ENCODE data around the gene SH3GL2. TPM values are rescaled to one million over a fixed set of nuclear protein-coding genes. Genes with fewer than 3 reads are reported as not detected.

The SH3GL2 gene
- polyA plus RNA-seq, 1 donor (not counting 4 experiments of a cell fraction or from before 2014, with no cell fraction given): not detected

GRCh38 chr9:17824191-17824590 lies 245.3 kb downstream of the SH3GL2 start:
- TF ChIP-seq CTCF (optimal IDR thresholded peaks at IDR 0.05 in 1 of 3, IDR thresholded peaks at IDR 0.05 in 1 of 3, conservative IDR thresholded peaks at IDR 0.05 in 1 of 3; ENCODE audit: extremely low read depth in 1 of 3, insufficient read depth in 2 of 3, low read length in 3 of 3) (no peak), EZH2 (IDR thresholded peaks at IDR 0.05; ENCODE audit: low read length) (no peak)

GRCh38 chr9:17824616-17825264 lies 245.9 kb downstream of the SH3GL2 start:
- Histone ChIP-seq H4K20me1 (ENCODE audit: control insufficient read depth, extremely low read depth, insufficient read depth, low read length) (no peaks in the 10 kb centered on the region), H3K4me2 (ENCODE audit: control insufficient read depth, extremely low read depth, insufficient read depth, low read depth, low read length) (no peak overlapping the region), H2AFZ (ENCODE audit: control insufficient read depth, low read length) (no peak overlapping the region), H3K79me2 (ENCODE audit: control insufficient read depth, insufficient read depth, low read length) (no peaks in the 10 kb centered on the region), H3K9ac (ENCODE audit: control insufficient read depth, extremely low read depth, insufficient read depth, low read length) (no peak overlapping the region), H3K27ac (ENCODE audit: control insufficient read depth, insufficient read depth, low read length) (no peak overlapping the region), H3K4me3 (ENCODE audit: control insufficient read depth in 2 of 3, extremely low read depth in 1 of 3, insufficient read depth in 2 of 3, low read depth in 1 of 3, low read length in 3 of 3) (no peak overlapping the region), H3K9me1 (ENCODE audit: control insufficient read depth, extremely low read depth, insufficient read depth, low read length) (no peaks in the 10 kb centered on the region), H3K36me3 (ENCODE audit: control insufficient read depth in 2 of 2, extremely low read depth in 1 of 2, insufficient read depth in 2 of 2, low read length in 2 of 2) (no peaks in the 10 kb centered on the region), H3K9me3 (ENCODE audit: control insufficient read depth, low read depth, low read length) (no peaks in the 10 kb centered on the region), H3K27me3 (ENCODE audit: control insufficient read depth, extremely low read depth, insufficient read depth, low read length) (no peaks in the 10 kb centered on the region), H3K4me1 (ENCODE audit: control insufficient read depth, extremely low read depth, insufficient read depth, low read length) (no peaks in the 10 kb centered on the region)
- dilution Hi-C loops (cut with MboI; ENCODE audit: extremely low pct_ligation_motif_present, low sequenced_read_pairs): loop anchor here (25.0 kb wide), 1 partner anchor 363 kb away; no protein-coding TSS in a partner anchor
- no peak for TF ChIP-seq EZH2 (IDR thresholded peaks at IDR 0.05; ENCODE audit: low read length)
- no peak for TF ChIP-seq CTCF (optimal IDR thresholded peaks at IDR 0.05 in 1 of 3, IDR thresholded peaks at IDR 0.05 in 1 of 3, conservative IDR thresholded peaks at IDR 0.05 in 1 of 3; ENCODE audit: extremely low read depth in 1 of 3, insufficient read depth in 2 of 3, low read length in 3 of 3)
- FAIRE-seq (no peak), DNase-seq (ENCODE audit: low read depth, low spot score) (no peak)

More at GRCh38 chr9:17824191-17824590, 245.3 kb downstream of the SH3GL2 start:
- H3K4me2 ChIP-seq (ENCODE audit: control insufficient read depth, extremely low read depth, insufficient read depth, low read depth, low read length): no peak overlapping the region
- no peaks in the 10 kb centered on the region for H3K36me3 ChIP-seq (ENCODE audit: control insufficient read depth in 2 of 2, extremely low read depth in 1 of 2, insufficient read depth in 2 of 2, low read length in 2 of 2)
- no peaks in the 10 kb centered on the region for H3K79me2 ChIP-seq (ENCODE audit: control insufficient read depth, insufficient read depth, low read length)
- DNase-seq (ENCODE audit: low read depth, low spot score) (no peak), FAIRE-seq (no peak)
- no peaks in the 10 kb centered on the region for H3K4me1 ChIP-seq (ENCODE audit: control insufficient read depth, extremely low read depth, insufficient read depth, low read length)
- H3K9me3 ChIP-seq (ENCODE audit: control insufficient read depth, low read depth, low read length): no peaks in the 10 kb centered on the region
- dilution Hi-C loops (cut with MboI; ENCODE audit: extremely low pct_ligation_motif_present, low sequenced_read_pairs): no loop called here
- no peak overlapping the region for H3K27ac ChIP-seq (ENCODE audit: control insufficient read depth, insufficient read depth, low read length)
- H3K9me1 ChIP-seq (ENCODE audit: control insufficient read depth, extremely low read depth, insufficient read depth, low read length): no peaks in the 10 kb centered on the region
- H3K4me3 ChIP-seq (ENCODE audit: control insufficient read depth in 2 of 3, extremely low read depth in 1 of 3, insufficient read depth in 2 of 3, low read depth in 1 of 3, low read length in 3 of 3): no peak overlapping the region
- no peaks in the 10 kb centered on the region for H4K20me1 ChIP-seq (ENCODE audit: control insufficient read depth, extremely low read depth, insufficient read depth, low read length)
- H2AFZ ChIP-seq (ENCODE audit: control insufficient read depth, low read length): no peak overlapping the region
- H3K27me3 ChIP-seq (ENCODE audit: control insufficient read depth, extremely low read depth, insufficient read depth, low read length): no peaks in the 10 kb centered on the region
- no peak overlapping the region for H3K9ac ChIP-seq (ENCODE audit: control insufficient read depth, extremely low read depth, insufficient read depth, low read length)
